SU-DHL-6 (cell line): ENCODE measurements around the gene TSPAN10.

ENCODE experiments used
- H2AFZ ChIP-seq: fragments of 200-600 bp; sonication (generic); 2 replicates; pipeline ENCODE4 v1.6.1; 2014; ENCODE audit warnings: low read depth, mild to moderate bottlenecking, moderate library complexity, mixed read lengths, antibody characterized with exemption, low read length; ENCODE audit not compliant: severe bottlenecking
- H3F3A ChIP-seq: fragments of 200-600 bp; shearing (Covaris generic); 2 replicates; pipeline ENCODE4 v1.6.0; 2016; ENCODE audit warnings: antibody characterized with exemption, mild to moderate bottlenecking; ENCODE audit not compliant: insufficient read depth
- H3K27ac ChIP-seq: fragments of 200-600 bp; sonication (generic); 2 replicates; pipeline ENCODE4 v1.5.1; 2016; ENCODE audit warnings: low read depth, mild to moderate bottlenecking, low read length, moderate library complexity, mixed read lengths
- H3K27me3 ChIP-seq: fragments of 200-600 bp; sonication (generic), shearing (Covaris generic); 2 replicates; pipeline ENCODE4 v1.6.0; 2014; ENCODE audit warnings: mild to moderate bottlenecking, low read length
- H3K36me3 ChIP-seq: fragments of 200-600 bp; sonication (generic); 2 replicates; pipeline ENCODE4 v1.6.1; 2014; ENCODE audit warnings: mild to moderate bottlenecking, low read length, mixed read lengths
- H3K4me2 ChIP-seq: fragments of 300-600, 200-600 bp; shearing (Covaris generic), sonication (generic); 2 replicates; pipeline ENCODE4 v1.6.0; 2014; ENCODE audit warnings: low read length, low read depth, mild to moderate bottlenecking; ENCODE audit not compliant: poor library complexity, severe bottlenecking
- H3K4me3 ChIP-seq: fragments of 200-600 bp; sonication (generic); 2 replicates; pipeline ENCODE4 v1.5.1; 2014; ENCODE audit warnings: antibody characterized with exemption, low read length, mild to moderate bottlenecking, mixed read lengths; ENCODE audit not compliant: insufficient read depth, poor library complexity, severe bottlenecking
- H3K79me2 ChIP-seq: fragments of 200-600 bp; sonication (generic); 2 replicates; pipeline ENCODE4 v1.6.1; 2014; ENCODE audit warnings: mild to moderate bottlenecking, low read length, moderate library complexity; ENCODE audit not compliant: insufficient read depth
- H3K9ac ChIP-seq: fragments of 200-600 bp; sonication (generic); 2 replicates; pipeline ENCODE4 v1.7.0; 2014; ENCODE audit warnings: mild to moderate bottlenecking, low read length
- H3K9me2 ChIP-seq: fragments of 200-600 bp; sonication (generic); replicated peaks from 2 replicates; pipeline ENCODE4 v1.6.1; 2014; ENCODE audit warnings: low read length; ENCODE audit not compliant: insufficient read depth
- H3K9me3 ChIP-seq: fragments of 200-600 bp; sonication (generic); 2 replicates; pipeline ENCODE4 v1.6.1; 2014; ENCODE audit warnings: low read length, mixed read lengths; ENCODE audit not compliant: insufficient read depth
- H4K20me1 ChIP-seq: fragments of 200-600 bp; sonication (generic); 2 replicates; pipeline ENCODE4 v1.6.1; 2014; ENCODE audit warnings: low read depth, mild to moderate bottlenecking, antibody characterized with exemption, low read length, moderate library complexity, mixed read lengths
- EZH2phosphoT487 ChIP-seq: fragments of 200-600 bp; sonication (generic), shearing (Covaris generic); conservative IDR thresholded peaks from 2 replicates; pipeline ENCODE4 v1.6.1; 2018; ENCODE audit warnings: mild to moderate bottlenecking, antibody characterized with exemption, low read length, moderate library complexity, mixed read lengths
- TF ChIP-seq, protein P1 (sequence below): fragments of 200-600 bp; sonication (generic); IDR thresholded peaks from one replicate; pipeline ENCODE4 v1.5.1; 2017; ENCODE audit warnings: antibody characterized with exemption, mild to moderate bottlenecking, low read length, moderate library complexity; ENCODE audit not compliant: insufficient read depth, poor library complexity, severe bottlenecking

Gene TSPAN10

DNA sequence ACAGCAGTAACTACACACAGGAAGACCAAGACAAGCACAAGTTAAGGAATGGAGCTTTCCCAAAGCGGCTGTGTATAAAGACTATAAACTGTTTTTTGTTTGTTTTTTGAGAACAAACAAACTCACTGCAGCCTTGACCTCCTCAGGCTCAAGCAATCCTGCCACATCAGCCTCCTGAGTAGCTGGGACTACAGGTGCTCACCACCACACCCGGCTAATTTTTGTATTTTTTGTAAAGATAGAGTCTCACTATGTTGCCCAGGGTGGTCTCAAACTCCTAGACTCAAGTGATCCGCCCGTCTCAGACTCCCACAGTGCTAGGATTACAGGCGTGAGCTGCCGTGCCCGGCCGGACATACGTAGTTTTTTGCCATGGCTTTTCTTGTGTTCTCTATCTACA, 23.4 kb downstream of the TSPAN10 start:
- H3F3A ChIP-seq = 0 out of 2 replicates have a peak, but pooled peaks cover 8% of the 10 kb centered on the region
- no peaks in the 10 kb centered on the region for H3K36me3 ChIP-seq
- TF ChIP-seq EZH2phosphoT487 = no peak
- TF ChIP-seq, protein P1, sequence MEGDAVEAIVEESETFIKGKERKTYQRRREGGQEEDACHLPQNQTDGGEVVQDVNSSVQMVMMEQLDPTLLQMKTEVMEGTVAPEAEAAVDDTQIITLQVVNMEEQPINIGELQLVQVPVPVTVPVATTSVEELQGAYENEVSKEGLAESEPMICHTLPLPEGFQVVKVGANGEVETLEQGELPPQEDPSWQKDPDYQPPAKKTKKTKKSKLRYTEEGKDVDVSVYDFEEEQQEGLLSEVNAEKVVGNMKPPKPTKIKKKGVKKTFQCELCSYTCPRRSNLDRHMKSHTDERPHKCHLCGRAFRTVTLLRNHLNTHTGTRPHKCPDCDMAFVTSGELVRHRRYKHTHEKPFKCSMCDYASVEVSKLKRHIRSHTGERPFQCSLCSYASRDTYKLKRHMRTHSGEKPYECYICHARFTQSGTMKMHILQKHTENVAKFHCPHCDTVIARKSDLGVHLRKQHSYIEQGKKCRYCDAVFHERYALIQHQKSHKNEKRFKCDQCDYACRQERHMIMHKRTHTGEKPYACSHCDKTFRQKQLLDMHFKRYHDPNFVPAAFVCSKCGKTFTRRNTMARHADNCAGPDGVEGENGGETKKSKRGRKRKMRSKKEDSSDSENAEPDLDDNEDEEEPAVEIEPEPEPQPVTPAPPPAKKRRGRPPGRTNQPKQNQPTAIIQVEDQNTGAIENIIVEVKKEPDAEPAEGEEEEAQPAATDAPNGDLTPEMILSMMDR = no peak
- H3K9me2 ChIP-seq = no peaks in the 10 kb centered on the region
- H4K20me1 ChIP-seq = no peaks in the 10 kb centered on the region
- no peaks in the 10 kb centered on the region for H3K9me3 ChIP-seq
- H3K4me2 ChIP-seq = no peak overlapping the region
- no peak overlapping the region for H3K27ac ChIP-seq
- peaks cover 2% of the 10 kb centered on the region; the same call in 1 of the 2 replicates for H3K79me2 ChIP-seq
- no peaks in the 10 kb centered on the region for H3K27me3 ChIP-seq
- H3K4me3 ChIP-seq = no peak overlapping the region
- no peak overlapping the region for H3K9ac ChIP-seq
- no peak overlapping the region for H2AFZ ChIP-seq

DNA sequence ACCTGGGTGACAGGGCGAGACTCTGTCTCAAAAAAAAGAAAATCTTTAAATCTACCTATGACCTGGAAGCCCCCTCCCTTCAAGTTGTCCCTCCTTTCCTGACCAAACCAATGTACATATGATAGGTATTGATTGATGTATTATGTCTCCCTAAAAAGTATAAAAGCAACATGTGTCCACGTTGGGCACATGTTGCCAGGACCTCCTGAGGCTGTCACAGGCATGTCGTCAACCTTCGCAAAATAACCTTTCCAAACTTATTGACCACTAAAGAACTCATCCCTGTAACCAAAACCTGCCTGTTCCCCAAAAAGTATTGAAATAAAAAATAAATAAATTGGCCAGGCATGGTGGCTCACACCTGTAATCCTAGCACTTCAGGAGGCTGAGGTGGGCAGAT, 25.0 kb downstream of the TSPAN10 start:
- no peaks in the 10 kb centered on the region for H3K9me2 ChIP-seq
- no peak overlapping the region for H3K27ac ChIP-seq
- H4K20me1 ChIP-seq = no peaks in the 10 kb centered on the region
- TF ChIP-seq EZH2phosphoT487 = no peak
- TF ChIP-seq, protein P1 = no peak
- H3K27me3 ChIP-seq = no peaks in the 10 kb centered on the region
- H3K36me3 ChIP-seq = no peaks in the 10 kb centered on the region
- H3K9me3 ChIP-seq = no peaks in the 10 kb centered on the region
- no peak overlapping the region for H2AFZ ChIP-seq
- H3K79me2 ChIP-seq = peaks cover 11% of the 10 kb centered on the region
- H3F3A ChIP-seq = 0 out of 2 replicates have a peak, but pooled peaks cover 8% of the 10 kb centered on the region
- H3K9ac ChIP-seq = no peak overlapping the region
- no peak overlapping the region for H3K4me2 ChIP-seq
- H3K4me3 ChIP-seq = no peak overlapping the region

DNA sequence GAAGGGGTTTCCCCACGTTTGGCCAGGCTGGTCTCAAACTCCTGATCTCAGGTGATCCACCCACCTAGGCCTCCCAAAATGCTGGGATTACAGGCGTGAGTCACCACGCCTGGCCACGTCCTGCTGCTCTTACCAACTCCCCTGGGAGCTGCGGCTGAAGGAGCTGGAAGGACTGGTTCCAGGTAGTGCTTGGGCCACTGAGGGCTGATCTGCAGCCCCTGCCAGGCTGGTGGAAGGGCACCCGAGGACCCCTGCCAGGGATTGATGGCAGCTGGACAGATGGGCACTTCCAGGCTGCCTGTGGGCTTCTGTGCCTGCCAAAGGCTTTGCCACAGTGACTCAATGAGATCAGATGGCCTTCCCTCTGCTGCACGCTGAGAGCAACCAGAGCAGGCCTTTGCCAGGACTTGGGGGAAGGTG, 27.1 kb downstream of the TSPAN10 start:
- Histone ChIP-seq H3K36me3 (no peaks in the 10 kb centered on the region; the same call in 1 of the 2 replicates), H3K4me3 (no peak overlapping the region), H3K9me3 (no peaks in the 10 kb centered on the region), H3K79me2 (peaks cover 27% of the 10 kb centered on the region), H2AFZ (no peak overlapping the region), H3K9ac (no peak overlapping the region), H3K27me3 (no peaks in the 10 kb centered on the region), H3F3A (0 out of 2 replicates have a peak, but pooled peaks cover 8% of the 10 kb centered on the region), H4K20me1 (no peaks in the 10 kb centered on the region), H3K27ac (no peak overlapping the region), H3K4me2 (no peak overlapping the region), H3K9me2 (no peaks in the 10 kb centered on the region)
- no peak for TF ChIP-seq EZH2phosphoT487
- TF ChIP-seq, protein P1 = no peak
